H9 (cell line): ENCODE measurements around the gene PGBD5. TPM values are rescaled to one million over a fixed set of nuclear protein-coding genes. Genes with fewer than 3 reads are reported as not detected.
A peak's percentile ranks its signal among the peaks of the same experiment; 100 is the strongest.

Experiments
- DNase-seq: peaks from one replicate; pipeline ENCODE4 v3.0.0-alpha.2; 2017
- H2AFZ ChIP-seq: one replicate; pipeline ENCODE4 v1.6.1; 2013; ENCODE audit warnings: mild to moderate bottlenecking, low read length, control low read depth, moderate library complexity
- H2AK5ac ChIP-seq: 2 replicates; pipeline ENCODE4 v1.6.1; 2013; ENCODE audit warnings: low read length, control low read depth, mixed read lengths; ENCODE audit not compliant: insufficient read length
- H2BK120ac ChIP-seq: one replicate; pipeline ENCODE4 v1.6.1; 2013; ENCODE audit warnings: low read depth, mild to moderate bottlenecking, low read length, control low read depth, inconsistent platforms; ENCODE audit not compliant: poor library complexity, severe bottlenecking
- H2BK12ac ChIP-seq: 2 replicates; pipeline ENCODE4 v1.6.1; 2013; ENCODE audit warnings: low read length, control low read depth, mixed read lengths, low read depth; ENCODE audit not compliant: insufficient read length
- H2BK15ac ChIP-seq: 2 replicates; pipeline ENCODE4 v1.6.1; 2013; ENCODE audit warnings: low read depth, low read length, control low read depth
- H2BK20ac ChIP-seq: one replicate; pipeline ENCODE4 v1.6.1; 2013; ENCODE audit warnings: low read depth, mild to moderate bottlenecking, low read length, control low read depth, inconsistent platforms; ENCODE audit not compliant: poor library complexity, severe bottlenecking
- H2BK5ac ChIP-seq: 2 replicates; pipeline ENCODE4 v1.6.1; 2013; ENCODE audit warnings: low read length, control low read depth, mixed read lengths; ENCODE audit not compliant: insufficient read length
- H3K14ac ChIP-seq: 2 replicates; pipeline ENCODE4 v1.6.1; 2013; ENCODE audit warnings: low read length, control low read depth; ENCODE audit not compliant: insufficient read depth
- H3K18ac ChIP-seq: 2 replicates; pipeline ENCODE4 v1.6.1; 2013; ENCODE audit warnings: low read depth, mild to moderate bottlenecking, mixed read lengths, low read length, control low read depth; ENCODE audit not compliant: insufficient read length
- H3K23ac ChIP-seq: 2 replicates; pipeline ENCODE4 v1.6.1; 2013; ENCODE audit warnings: low read length, control low read depth, mixed read lengths, low read depth; ENCODE audit not compliant: insufficient read length
- H3K23me2 ChIP-seq: 2 replicates; pipeline ENCODE4 v1.6.1; 2013; ENCODE audit warnings: low read depth, mild to moderate bottlenecking, mixed read lengths, low read length, control low read depth; ENCODE audit not compliant: insufficient read length, poor library complexity, severe bottlenecking
- H3K27ac ChIP-seq: 2 replicates; pipeline ENCODE4 v1.5.1; 2013; ENCODE audit warnings: low read length, control low read depth, mixed read lengths, low read depth; ENCODE audit not compliant: insufficient read length
- H3K27me3 ChIP-seq: 2 replicates; pipeline ENCODE4 v1.6.1; 2013; ENCODE audit warnings: low read length, control low read depth, inconsistent platforms; ENCODE audit not compliant: insufficient read depth
- H3K4ac ChIP-seq: 2 replicates; pipeline ENCODE4 v1.6.1; 2013; ENCODE audit warnings: low read depth, mild to moderate bottlenecking, control low read depth, inconsistent platforms, low read length, moderate library complexity
- H3K4me1 ChIP-seq: 2 replicates; pipeline ENCODE4 v1.6.1; 2013; ENCODE audit warnings: low read length, control low read depth, inconsistent platforms; ENCODE audit not compliant: insufficient read depth
- H3K4me2 ChIP-seq: 2 replicates; pipeline ENCODE4 v1.6.1; 2013; ENCODE audit warnings: low read length, control low read depth, mixed read lengths; ENCODE audit not compliant: insufficient read length, insufficient read depth
- H3K56ac ChIP-seq: 2 replicates; pipeline ENCODE4 v1.6.1; 2013; ENCODE audit warnings: low read depth, mild to moderate bottlenecking, mixed read lengths, low read length, control low read depth; ENCODE audit not compliant: insufficient read length
- H3K79me1 ChIP-seq: 2 replicates; pipeline ENCODE4 v1.6.1; 2013; ENCODE audit warnings: low read depth, mild to moderate bottlenecking, moderate library complexity, low read length, control low read depth, inconsistent platforms; ENCODE audit not compliant: insufficient read depth, poor library complexity, severe bottlenecking
- H3K79me2 ChIP-seq: 2 replicates; pipeline ENCODE4 v1.6.1; 2013; ENCODE audit warnings: low read length, control low read depth, inconsistent platforms; ENCODE audit not compliant: insufficient read depth
- H3K9ac ChIP-seq: 2 replicates; pipeline ENCODE4 v1.6.1; 2013; ENCODE audit warnings: low read length, control low read depth, mixed read lengths; ENCODE audit not compliant: insufficient read length; ENCODE audit errors: extremely low read depth
- H3K9me3 ChIP-seq: one replicate; pipeline ENCODE4 v1.6.1; 2013; ENCODE audit warnings: low read depth, low read length, inconsistent platforms; ENCODE audit not compliant: control insufficient read depth
- H3T11ph ChIP-seq: one replicate; pipeline ENCODE4 v1.6.1; 2013; ENCODE audit warnings: mild to moderate bottlenecking, low read length, control low read depth, inconsistent platforms
- H4K20me1 ChIP-seq: one replicate; pipeline ENCODE4 v1.6.1; 2013; ENCODE audit not compliant: control insufficient read depth, insufficient read length, insufficient read depth
- H4K5ac ChIP-seq: 2 replicates; pipeline ENCODE4 v1.6.1; 2013; ENCODE audit warnings: low read depth, mild to moderate bottlenecking, mixed read lengths, low read length, control low read depth; ENCODE audit not compliant: insufficient read length
- H4K8ac ChIP-seq: replicated peaks from 2 replicates; pipeline ENCODE4 v1.6.1; 2013; ENCODE audit warnings: low read length, control low read depth, mixed read lengths, low read depth; ENCODE audit not compliant: insufficient read length
- H4K91ac ChIP-seq: 2 replicates; pipeline ENCODE4 v1.6.1; 2013; ENCODE audit warnings: low read depth, mild to moderate bottlenecking, moderate library complexity, mixed read lengths, low read length, control low read depth; ENCODE audit not compliant: insufficient read length
- H3K27ac Mint-ChIP-seq, 3 experiments: 2 replicates in 2 of 3; 3 replicates in 1 of 3; pipeline ENCODE4 v1.8.0; 2020 to 2021; ENCODE audit warnings: mixed read lengths in 3 of 3, mild to moderate bottlenecking in 1 of 3, moderate library complexity in 1 of 3
- H3K27me3 Mint-ChIP-seq: 2 replicates; pipeline ENCODE4 v1.8.0; 2021; ENCODE audit warnings: low read depth, mild to moderate bottlenecking, moderate library complexity, mixed read lengths
- H3K36me3 Mint-ChIP-seq, 3 experiments: 2 replicates in 2 of 3; 3 replicates in 1 of 3; pipeline ENCODE4 v1.8.0; 2020 to 2021; ENCODE audit warnings: low read depth in 3 of 3, mixed read lengths in 3 of 3; ENCODE audit not compliant: insufficient read depth in 1 of 3
- H3K4me1 Mint-ChIP-seq, 2 experiments: 2 replicates each; pipeline ENCODE4 v1.8.0; 2020; ENCODE audit warnings: mixed read lengths in 2 of 2
- H3K4me3 Mint-ChIP-seq, 2 experiments: 2 replicates in 1 of 2; 3 replicates in 1 of 2; pipeline ENCODE4 v1.8.0; 2020 to 2021; ENCODE audit warnings: mild to moderate bottlenecking in 2 of 2, mixed read lengths in 2 of 2, moderate library complexity in 1 of 2
- H3K9me3 Mint-ChIP-seq, 2 experiments: 2 replicates in 1 of 2; 3 replicates in 1 of 2; pipeline ENCODE4 v1.8.0; 2020; ENCODE audit warnings: mild to moderate bottlenecking in 2 of 2, mixed read lengths in 2 of 2, moderate library complexity in 1 of 2
- WGBS: extraction: QIAGEN DNeasy Blood & Tissue Kit; methylation state at CpG from one replicate; pipeline ENCODE4 v1.1.7; 2013; ENCODE audit warnings: missing lambda C conversion rate, low lambda C conversion rate, mixed read lengths; ENCODE audit not compliant: insufficient read length; ENCODE audit errors: extremely low coverage; 5-methylcytosine and 5-hydroxymethylcytosine counted together
- total RNA-seq: library from RNA; stranded (reverse); gene quantifications from 2 replicates; pipeline ENCODE4 v1.2.1, GENCODE V29; 2021
- TF ChIP-seq, protein P1 (sequence below): fragments of 200-600 bp; sonication (generic); conservative IDR thresholded peaks from 3 replicates; pipeline ENCODE4 v1.8.0; 2021; ENCODE audit warnings: antibody characterized with exemption, mild to moderate bottlenecking

PGBD5 gene
- total RNA-seq, 1 experiment from 2014 or later, result 19.1 TPM

GRCh38 chr1:230392920-230393521, 33.1 kb downstream of the PGBD5 start:
- Histone ChIP-seq H3K4ac (no peak overlapping the region), H3K23ac (no peak overlapping the region), H4K5ac (no peak overlapping the region), H3K27me3 (no peaks in the 10 kb centered on the region), H2BK12ac (no peak overlapping the region), H3T11ph (no peak overlapping the region), H4K20me1 (peaks cover 3% of the 10 kb centered on the region), H3K56ac (no peak overlapping the region), H3K27ac (no peak overlapping the region), H2BK20ac (no peak overlapping the region), H3K9me3 (no peaks in the 10 kb centered on the region), H3K79me2 (peaks cover 2% of the 10 kb centered on the region; the same call in 1 of the 2 replicates), H3K4me1 (peaks cover 12% of the 10 kb centered on the region), H3K79me1 (peaks cover 4% of the 10 kb centered on the region), H2BK15ac (no peak overlapping the region), H3K23me2 (no peaks in the 10 kb centered on the region), H2AFZ (no peak overlapping the region), H3K14ac (no peak overlapping the region), H3K9ac (no peak overlapping the region), H4K8ac (no peak overlapping the region), H3K18ac (no peak overlapping the region), H3K4me2 (no peak overlapping the region), H2AK5ac (no peak overlapping the region), H4K91ac (no peak overlapping the region), H2BK120ac (no peak overlapping the region), H2BK5ac (no peak overlapping the region)
- Mint-ChIP-seq H3K4me1 (peaks cover 37 to 45% of the 10 kb centered on the region in 2 experiments), H3K36me3 (peaks cover 0 to 4% (median 0%) of the 10 kb centered on the region in 3 experiments; a peak in 1 of 7 replicates), H3K4me3 (peak overlapping the region in 1 of 2 experiments; percentile 66; a peak in 2 of 5 replicates), H3K27ac (peak overlapping the region; percentile 70 to 93 (median 89); a peak in 6 of 7 replicates), H3K9me3 (no peaks in the 10 kb centered on the region; a peak in 2 of 5 replicates), H3K27me3 (no peaks in the 10 kb centered on the region; the same call in 1 of the 2 replicates)
- WGBS, result no CpG with 5 or more reads among the region's 9 CpGs
- TF ChIP-seq, protein P1, sequence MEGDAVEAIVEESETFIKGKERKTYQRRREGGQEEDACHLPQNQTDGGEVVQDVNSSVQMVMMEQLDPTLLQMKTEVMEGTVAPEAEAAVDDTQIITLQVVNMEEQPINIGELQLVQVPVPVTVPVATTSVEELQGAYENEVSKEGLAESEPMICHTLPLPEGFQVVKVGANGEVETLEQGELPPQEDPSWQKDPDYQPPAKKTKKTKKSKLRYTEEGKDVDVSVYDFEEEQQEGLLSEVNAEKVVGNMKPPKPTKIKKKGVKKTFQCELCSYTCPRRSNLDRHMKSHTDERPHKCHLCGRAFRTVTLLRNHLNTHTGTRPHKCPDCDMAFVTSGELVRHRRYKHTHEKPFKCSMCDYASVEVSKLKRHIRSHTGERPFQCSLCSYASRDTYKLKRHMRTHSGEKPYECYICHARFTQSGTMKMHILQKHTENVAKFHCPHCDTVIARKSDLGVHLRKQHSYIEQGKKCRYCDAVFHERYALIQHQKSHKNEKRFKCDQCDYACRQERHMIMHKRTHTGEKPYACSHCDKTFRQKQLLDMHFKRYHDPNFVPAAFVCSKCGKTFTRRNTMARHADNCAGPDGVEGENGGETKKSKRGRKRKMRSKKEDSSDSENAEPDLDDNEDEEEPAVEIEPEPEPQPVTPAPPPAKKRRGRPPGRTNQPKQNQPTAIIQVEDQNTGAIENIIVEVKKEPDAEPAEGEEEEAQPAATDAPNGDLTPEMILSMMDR, result no peak
- no peak for DNase-seq
